ENCODE results near the gene CDC5L. TPM values are rescaled to one million over a fixed set of nuclear protein-coding genes. Genes with fewer than 3 reads are reported as not detected.

CDC5L gene
- total and polyA plus RNA-seq, 9 donors, result 13.0 to 24.0 (median 19.5) TPM

DNA sequence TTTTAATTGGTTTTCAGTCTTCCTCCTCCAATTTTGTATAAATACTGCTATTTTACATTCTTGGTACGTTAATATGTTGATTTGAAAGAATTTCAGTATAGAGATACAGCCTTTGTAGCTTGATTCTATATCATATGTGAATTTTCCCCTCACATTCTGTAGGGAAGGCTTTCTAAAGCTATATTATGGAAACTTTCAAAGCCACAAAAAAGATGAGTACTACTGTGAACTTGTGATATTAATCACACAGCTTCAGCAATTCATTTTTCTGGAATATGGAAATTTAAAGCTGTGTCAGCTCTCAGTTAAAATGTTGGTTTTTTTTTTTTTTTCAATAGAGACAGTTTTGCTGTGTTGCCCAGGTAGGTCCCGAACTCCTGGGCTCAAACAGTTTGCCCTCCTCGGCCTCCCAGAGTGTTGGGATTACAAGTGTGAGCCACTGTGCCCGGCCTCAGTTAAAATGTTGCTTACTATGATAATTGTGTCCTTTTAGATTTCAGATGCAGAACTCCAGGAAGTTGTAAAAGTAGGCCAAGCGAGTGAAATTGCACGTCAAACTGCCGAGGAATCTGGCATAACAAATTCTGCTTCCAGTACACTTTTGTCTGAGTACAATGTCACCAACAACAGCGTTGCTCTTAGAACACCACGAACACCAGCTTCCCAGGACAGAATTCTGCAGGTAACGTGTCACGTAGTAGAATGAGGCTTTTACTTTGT lies 20.6 kb downstream of the CDC5L start:
- Histone ChIP-seq H3K9me3 (no peaks in the 10 kb centered on the region), H3K4me3 (no peak overlapping the region), H3K36me3 (no peaks in the 10 kb centered on the region), H3K4me1 (ENCODE audit: insufficient read depth) (peaks cover 3% of the 10 kb centered on the region), H3K27ac (no peak overlapping the region), H3K27me3 (no peaks in the 10 kb centered on the region)
- no peak for DNase-seq
- TF ChIP-seq, protein P1, sequence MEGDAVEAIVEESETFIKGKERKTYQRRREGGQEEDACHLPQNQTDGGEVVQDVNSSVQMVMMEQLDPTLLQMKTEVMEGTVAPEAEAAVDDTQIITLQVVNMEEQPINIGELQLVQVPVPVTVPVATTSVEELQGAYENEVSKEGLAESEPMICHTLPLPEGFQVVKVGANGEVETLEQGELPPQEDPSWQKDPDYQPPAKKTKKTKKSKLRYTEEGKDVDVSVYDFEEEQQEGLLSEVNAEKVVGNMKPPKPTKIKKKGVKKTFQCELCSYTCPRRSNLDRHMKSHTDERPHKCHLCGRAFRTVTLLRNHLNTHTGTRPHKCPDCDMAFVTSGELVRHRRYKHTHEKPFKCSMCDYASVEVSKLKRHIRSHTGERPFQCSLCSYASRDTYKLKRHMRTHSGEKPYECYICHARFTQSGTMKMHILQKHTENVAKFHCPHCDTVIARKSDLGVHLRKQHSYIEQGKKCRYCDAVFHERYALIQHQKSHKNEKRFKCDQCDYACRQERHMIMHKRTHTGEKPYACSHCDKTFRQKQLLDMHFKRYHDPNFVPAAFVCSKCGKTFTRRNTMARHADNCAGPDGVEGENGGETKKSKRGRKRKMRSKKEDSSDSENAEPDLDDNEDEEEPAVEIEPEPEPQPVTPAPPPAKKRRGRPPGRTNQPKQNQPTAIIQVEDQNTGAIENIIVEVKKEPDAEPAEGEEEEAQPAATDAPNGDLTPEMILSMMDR (IDR thresholded peaks at IDR 0.05), result no peak
- TF ChIP-seq POLR2A (IDR thresholded peaks at IDR 0.05) (no peak), EP300 (IDR thresholded peaks at IDR 0.05) (no peak)
- intact Hi-C loops (cut with DNase I), result no loop called here
- WGBS, 3 donors, result 95 to 98% (median 95%) methylated on average over 11 of the region's 11 CpGs

DNA sequence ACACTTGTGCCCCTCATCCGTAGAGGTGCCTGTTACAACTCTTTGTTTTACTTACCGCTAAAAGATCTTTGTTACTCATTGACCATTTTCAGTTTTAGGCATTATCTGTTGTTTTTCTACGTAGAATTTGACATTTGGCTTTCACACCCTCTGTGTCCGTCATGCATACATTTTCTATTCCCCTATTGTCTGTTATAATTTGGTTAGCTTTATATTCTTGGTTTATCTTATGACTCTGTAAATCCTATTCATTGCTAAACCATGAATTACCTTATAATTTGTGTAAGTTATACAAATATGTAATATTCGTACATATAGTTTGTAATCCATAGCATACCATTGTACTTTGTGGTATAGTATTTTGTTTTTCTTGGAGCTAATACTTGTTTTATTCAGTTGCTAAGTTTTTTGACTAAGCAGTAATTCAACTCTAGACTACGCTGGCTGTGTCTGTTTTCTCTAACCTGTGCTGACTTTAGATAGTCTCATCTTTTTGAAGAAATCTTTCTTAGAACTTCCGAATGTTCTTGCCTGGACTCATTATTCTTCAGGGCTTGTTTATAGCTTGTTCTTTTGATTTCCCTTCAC lies 21.8 kb downstream of the CDC5L start:
- no peaks in the 10 kb centered on the region for H3K36me3 ChIP-seq
- WGBS, 3 donors, result 81 to 83% (median 82%) methylated on average over 7 of the region's 7 CpGs
- TF ChIP-seq EP300 (IDR thresholded peaks at IDR 0.05), result no peak
- TF ChIP-seq, protein P1 (IDR thresholded peaks at IDR 0.05), result no peak
- no peak for TF ChIP-seq POLR2A (IDR thresholded peaks at IDR 0.05)

DNA sequence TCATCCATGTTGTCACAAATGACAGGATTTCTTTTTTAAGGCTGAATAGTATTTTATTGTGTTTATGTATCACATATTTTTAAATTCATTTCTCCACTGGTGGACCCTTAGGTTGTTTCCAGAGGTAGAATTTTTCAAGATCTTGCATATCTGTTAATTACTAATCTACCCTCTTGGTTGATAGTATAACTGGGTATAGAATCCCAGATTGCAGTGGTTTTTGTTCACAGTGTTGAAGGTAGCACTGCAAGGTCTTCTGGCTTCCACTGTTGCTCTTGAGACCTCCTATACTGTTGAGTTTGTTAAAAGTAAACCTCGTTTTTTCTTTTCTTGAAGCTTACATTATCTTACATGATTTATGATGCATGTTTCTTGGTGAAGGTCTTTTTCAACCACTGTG lies 22.9 kb downstream of the CDC5L start:
- intact Hi-C loops (cut with DNase I), result no loop called here
- Histone ChIP-seq H3K9me3 (no peaks in the 10 kb centered on the region), H3K4me3 (no peak overlapping the region), H3K27me3 (no peaks in the 10 kb centered on the region), H3K27ac (no peak overlapping the region), H3K4me1 (ENCODE audit: insufficient read depth) (no peaks in the 10 kb centered on the region), H3K36me3 (no peaks in the 10 kb centered on the region)
- DNase-seq, result no peak
- 55 to 67% (median 66%) methylated on average over 1 of the region's 1 CpG for WGBS, 3 donors
- no peak for TF ChIP-seq POLR2A (IDR thresholded peaks at IDR 0.05)
- TF ChIP-seq EP300 (IDR thresholded peaks at IDR 0.05), result no peak
- TF ChIP-seq, protein P1 (IDR thresholded peaks at IDR 0.05), result no peak

More for the DNA sequence above, 21.8 kb downstream of the CDC5L start:
- no peak overlapping the region for H3K4me3 ChIP-seq
- no peak for DNase-seq
- no peaks in the 10 kb centered on the region for H3K27me3 ChIP-seq
- intact Hi-C loops (cut with DNase I), result no loop called here
- H3K4me1 ChIP-seq (ENCODE audit: insufficient read depth), result peaks cover 3% of the 10 kb centered on the region
- no peak overlapping the region for H3K27ac ChIP-seq
- no peaks in the 10 kb centered on the region for H3K9me3 ChIP-seq

DNA sequence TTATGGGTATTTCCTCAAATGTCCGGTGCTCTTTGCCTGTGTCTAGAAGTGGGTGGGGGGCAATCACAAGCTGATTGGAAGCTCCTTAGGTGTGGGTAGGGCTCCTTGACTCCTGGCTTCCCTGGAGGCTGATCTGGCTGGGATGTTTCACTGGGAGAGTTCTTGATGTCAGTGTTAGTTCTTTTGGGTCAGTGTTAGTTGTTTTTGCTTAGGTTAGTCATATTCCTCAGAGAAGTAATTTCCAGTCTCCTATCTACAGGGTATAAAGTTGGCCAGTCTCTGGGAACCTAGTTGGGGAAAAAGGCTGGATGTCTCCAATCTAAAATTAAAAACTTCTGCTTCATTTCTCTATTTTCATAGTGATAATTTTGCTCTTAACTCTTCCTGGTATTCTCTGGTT lies 23.6 kb downstream of the CDC5L start:
- intact Hi-C loops (cut with DNase I), result no loop called here
- Histone ChIP-seq H3K27ac (no peak overlapping the region), H3K36me3 (no peaks in the 10 kb centered on the region), H3K4me1 (ENCODE audit: insufficient read depth) (peaks cover under 1% of the 10 kb centered on the region), H3K27me3 (no peaks in the 10 kb centered on the region), H3K9me3 (no peaks in the 10 kb centered on the region), H3K4me3 (no peak overlapping the region)
- TF ChIP-seq EP300 (IDR thresholded peaks at IDR 0.05) (no peak), POLR2A (IDR thresholded peaks at IDR 0.05) (no peak)
- TF ChIP-seq, protein P1 (IDR thresholded peaks at IDR 0.05), result no peak
- WGBS, 3 donors, result 29 to 50% (median 31%) methylated on average over 1 of the region's 1 CpG
- DNase-seq, result no peak
